ENCODE measurements around the gene ITGB1BP1. TPM values are rescaled to one million over a fixed set of nuclear protein-coding genes. Genes with fewer than 3 reads are reported as not detected.

The ITGB1BP1 gene
- total and polyA plus RNA-seq, 12 donors, result 51.4 to 224 (median 134) TPM

- H3K36me3 ChIP-seq, result peaks cover 0 to 100% (median 21%) of the 10 kb centered on the region in 9 donors
- ATAC-seq (no peak), DNase-seq (no peak)
- WGBS, 2 donors, result 90 to 91% methylated on average over 2 of the region's 2 CpGs
- TF ChIP-seq CTCF (IDR thresholded peaks at IDR 0.05), result no peak
- H3K4me1 ChIP-seq, result peaks cover 0 to 11% (median 6%) of the 10 kb centered on the region in 9 donors
- no peaks in the 10 kb centered on the region for H3K27me3 ChIP-seq
- intact Hi-C loops (cut with DNase I), result no loop called here
- no peak overlapping the region for H3K27ac ChIP-seq
- H3K4me3 ChIP-seq, result no peak overlapping the region
- no peaks in the 10 kb centered on the region for H3K9me3 ChIP-seq
Measured at GRCh38 chr2:9360701-9361100, 62.6 kb downstream of the ITGB1BP1 start.

- 92 to 94% methylated on average over 1 of the region's 1 CpG for WGBS, 2 donors
- no peaks in the 10 kb centered on the region for H3K9me3 ChIP-seq
- no peak overlapping the region for H3K27ac ChIP-seq
- H3K4me3 ChIP-seq, result no peak overlapping the region
- ATAC-seq (no peak), DNase-seq (no peak)
- intact Hi-C loops (cut with DNase I), result no loop called here
- peaks cover 0 to 5% (median 1%) of the 10 kb centered on the region in 9 donors for H3K4me1 ChIP-seq
- peaks cover 0 to 100% (median 21%) of the 10 kb centered on the region in 9 donors for H3K36me3 ChIP-seq
- no peaks in the 10 kb centered on the region for H3K27me3 ChIP-seq
- no peak for TF ChIP-seq CTCF (IDR thresholded peaks at IDR 0.05)
Measured at GRCh38 chr2:9360110-9360509, 63.2 kb downstream of the ITGB1BP1 start.

- H3K4me1 ChIP-seq, result no peaks in the 10 kb centered on the region
- TF ChIP-seq CTCF (IDR thresholded peaks at IDR 0.05), result no peak
- ATAC-seq, result no peak
- WGBS, 2 donors, result 92 to 95% methylated on average over 4 of the region's 4 CpGs
- H3K9me3 ChIP-seq, result no peaks in the 10 kb centered on the region
- no peaks in the 10 kb centered on the region for H3K27me3 ChIP-seq
- peaks cover 0 to 100% (median 21%) of the 10 kb centered on the region in 9 donors for H3K36me3 ChIP-seq
- H3K27ac ChIP-seq, result no peak overlapping the region
- no peak for DNase-seq
- intact Hi-C loops (cut with DNase I), result no loop called here
- H3K4me3 ChIP-seq, result no peak overlapping the region
Measured at GRCh38 chr2:9359463-9359862, 63.9 kb downstream of the ITGB1BP1 start.

- 38 to 42% methylated on average over 1 of the region's 1 CpG for WGBS, 2 donors
- H3K27me3 ChIP-seq, result no peaks in the 10 kb centered on the region
- TF ChIP-seq CTCF (IDR thresholded peaks at IDR 0.05), result no peak
- H3K27ac ChIP-seq, result no peak overlapping the region
- H3K36me3 ChIP-seq, result peaks cover 0 to 100% (median 21%) of the 10 kb centered on the region in 9 donors
- no peaks in the 10 kb centered on the region for H3K9me3 ChIP-seq
- ATAC-seq (no peak), DNase-seq (no peak)
- no peak overlapping the region for H3K4me3 ChIP-seq
- intact Hi-C loops (cut with DNase I), result no loop called here
- no peaks in the 10 kb centered on the region for H3K4me1 ChIP-seq
Measured at GRCh38 chr2:9358846-9359245, 64.5 kb downstream of the ITGB1BP1 start.
